ENCODE results near the gene SWI5. TPM values are rescaled to one million over a fixed set of nuclear protein-coding genes. Genes with fewer than 3 reads are reported as not detected.
A peak's percentile ranks its signal among the peaks of the same experiment; 100 is the strongest.

SWI5 gene
- total RNA-seq, 2 experiments from 2014 or later = 16.8 to 22.7 TPM

DNA sequence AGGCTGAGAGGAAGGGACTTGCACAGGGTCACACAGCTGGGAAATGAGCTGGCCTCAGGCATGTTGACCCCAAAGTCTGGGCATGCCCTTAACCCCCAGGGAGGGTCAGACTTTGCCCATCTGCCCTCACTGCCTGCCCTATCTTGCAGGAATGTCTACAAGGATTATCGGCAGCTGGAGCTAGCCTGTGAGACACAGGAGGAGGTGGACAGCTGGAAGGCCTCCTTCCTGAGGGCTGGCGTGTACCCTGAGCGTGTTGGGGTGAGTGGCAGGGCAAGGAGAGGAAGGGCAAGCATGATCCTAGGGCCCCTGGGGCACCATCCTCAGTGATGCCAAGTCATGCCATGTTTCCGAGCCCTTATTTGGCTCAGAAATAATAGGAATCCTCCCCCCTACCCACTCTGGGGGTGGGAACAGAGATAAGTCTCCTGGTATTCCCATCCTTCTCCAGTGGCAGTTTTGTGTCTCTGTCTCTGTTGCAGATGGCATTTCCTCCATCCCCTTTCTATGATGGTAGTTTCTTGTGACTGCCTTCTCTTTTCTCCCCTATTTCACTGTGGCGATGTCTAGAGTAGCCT is 28.8 kb upstream of the SWI5 start:
- Histone ChIP-seq H3K36me3 (ENCODE audit: insufficient read depth, low read length) (no peaks in the 10 kb centered on the region), H3K9me3 (ENCODE audit: low read length) (no peaks in the 10 kb centered on the region), H4K20me1 (ENCODE audit: insufficient read depth, low read length) (no peaks in the 10 kb centered on the region), H3K27ac (ENCODE audit: low read depth, low read length, poor library complexity, severe bottlenecking) (no peak overlapping the region), H3K4me3 (ENCODE audit: low read depth, low read length, poor library complexity, severe bottlenecking) (no peak overlapping the region), H3K9me2 (ENCODE audit: insufficient read depth, low read length) (no peaks in the 10 kb centered on the region), H2AFZ (ENCODE audit: low read length) (no peak overlapping the region), H3K79me2 (ENCODE audit: insufficient read depth, low read depth, low read length) (no peaks in the 10 kb centered on the region), H3K4me1 (ENCODE audit: insufficient read depth, low read length, poor library complexity, severe bottlenecking) (peaks cover 25% of the 10 kb centered on the region), H3K4me2 (ENCODE audit: low read length) (no peak overlapping the region)
- CTCF ChIA-PET (ENCODE audit: unreplicated experiment) = no interaction called here
- no peak for DNase-seq (ENCODE audit: low spot score)
- intact Hi-C loops (cut with micrococcal nuclease; ENCODE audit: unreplicated experiment) = no loop called here
- BruUV-seq (replicated peaks) = no TSS peak
- POLR2A ChIA-PET = no interaction called here
- TF ChIP-seq EZH2phosphoT487 (IDR thresholded peaks at IDR 0.05; ENCODE audit: borderline replicate concordance, low read depth, low read length) = no peak
- TF ChIP-seq, protein P1, sequence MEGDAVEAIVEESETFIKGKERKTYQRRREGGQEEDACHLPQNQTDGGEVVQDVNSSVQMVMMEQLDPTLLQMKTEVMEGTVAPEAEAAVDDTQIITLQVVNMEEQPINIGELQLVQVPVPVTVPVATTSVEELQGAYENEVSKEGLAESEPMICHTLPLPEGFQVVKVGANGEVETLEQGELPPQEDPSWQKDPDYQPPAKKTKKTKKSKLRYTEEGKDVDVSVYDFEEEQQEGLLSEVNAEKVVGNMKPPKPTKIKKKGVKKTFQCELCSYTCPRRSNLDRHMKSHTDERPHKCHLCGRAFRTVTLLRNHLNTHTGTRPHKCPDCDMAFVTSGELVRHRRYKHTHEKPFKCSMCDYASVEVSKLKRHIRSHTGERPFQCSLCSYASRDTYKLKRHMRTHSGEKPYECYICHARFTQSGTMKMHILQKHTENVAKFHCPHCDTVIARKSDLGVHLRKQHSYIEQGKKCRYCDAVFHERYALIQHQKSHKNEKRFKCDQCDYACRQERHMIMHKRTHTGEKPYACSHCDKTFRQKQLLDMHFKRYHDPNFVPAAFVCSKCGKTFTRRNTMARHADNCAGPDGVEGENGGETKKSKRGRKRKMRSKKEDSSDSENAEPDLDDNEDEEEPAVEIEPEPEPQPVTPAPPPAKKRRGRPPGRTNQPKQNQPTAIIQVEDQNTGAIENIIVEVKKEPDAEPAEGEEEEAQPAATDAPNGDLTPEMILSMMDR (conservative IDR thresholded peaks at IDR 0.05; ENCODE audit: low read length) = no peak

DNA sequence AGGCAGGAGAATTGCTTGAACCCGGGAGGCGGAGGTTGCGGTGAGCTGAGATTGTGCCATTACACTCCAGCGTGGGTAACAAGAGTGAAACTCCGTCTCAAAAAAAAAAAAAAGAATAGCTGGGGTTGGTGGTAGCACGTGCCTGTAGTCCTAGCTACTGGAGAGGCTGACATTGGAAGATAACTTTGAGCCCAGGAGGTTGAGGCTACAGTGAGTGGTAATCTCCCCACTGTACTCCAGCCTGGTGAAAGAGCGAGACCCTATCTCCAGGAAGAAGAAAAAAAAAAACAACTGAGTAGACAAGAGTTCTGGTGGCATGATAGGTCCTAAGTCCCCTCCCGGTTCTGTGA is 26.5 kb upstream of the SWI5 start:
- peak overlapping the region; percentile 83; the same call in 1 of the 2 replicates for H3K4me2 ChIP-seq (ENCODE audit: low read length)
- H4K20me1 ChIP-seq (ENCODE audit: insufficient read depth, low read length) = no peaks in the 10 kb centered on the region
- no peaks in the 10 kb centered on the region for H3K79me2 ChIP-seq (ENCODE audit: insufficient read depth, low read depth, low read length)
- peaks cover 28% of the 10 kb centered on the region for H3K4me1 ChIP-seq (ENCODE audit: insufficient read depth, low read length, poor library complexity, severe bottlenecking)
- DNase-seq (ENCODE audit: low spot score) = no peak
- no peak overlapping the region for H3K27ac ChIP-seq (ENCODE audit: low read depth, low read length, poor library complexity, severe bottlenecking)
- H2AFZ ChIP-seq (ENCODE audit: low read length) = peak overlapping the region; percentile 57; the same call in 1 of the 2 replicates
- no peak for TF ChIP-seq EZH2phosphoT487 (IDR thresholded peaks at IDR 0.05; ENCODE audit: borderline replicate concordance, low read depth, low read length)
- TF ChIP-seq, protein P1 (conservative IDR thresholded peaks at IDR 0.05; ENCODE audit: low read length) = no peak
- no TSS peak for BruUV-seq (replicated peaks)
- no peaks in the 10 kb centered on the region for H3K9me2 ChIP-seq (ENCODE audit: insufficient read depth, low read length)
- ChIA-PET CTCF (ENCODE audit: unreplicated experiment) (interaction anchor here (0.6 kb wide), 1 partner anchor 171 kb away, joined by 4 read pairs; the partner anchor contains the start of gene CERCAM), POLR2A (no interaction called here)
- H3K9me3 ChIP-seq (ENCODE audit: low read length) = no peaks in the 10 kb centered on the region
- no peak overlapping the region for H3K4me3 ChIP-seq (ENCODE audit: low read depth, low read length, poor library complexity, severe bottlenecking)
- no peaks in the 10 kb centered on the region for H3K36me3 ChIP-seq (ENCODE audit: insufficient read depth, low read length)
- intact Hi-C loops (cut with micrococcal nuclease; ENCODE audit: unreplicated experiment) = no loop called here
